Esophagus muscularis mucosa (tissue), 4 donors: ENCODE data around the gene PODNL1. TPM values are rescaled to one million over a fixed set of nuclear protein-coding genes. Genes with fewer than 3 reads are reported as not detected.

ENCODE experiments used
- DNase-seq: peaks from one replicate; pipeline ENCODE4 v3.0.0-alpha.2; 2017; ENCODE audit errors: extremely low spot score
- H3K27ac ChIP-seq, 4 donors: fragments of 200-600 bp; sonication (generic); replicated peaks in 1 of 4; 1 replicate in 3 of 4; 2 replicates in 1 of 4; pipeline ENCODE4 v1.5.1; 2016 to 2019; ENCODE audit warnings: mild to moderate bottlenecking in 1 of 4
- H3K27me3 ChIP-seq, 4 donors: fragments of 200-600 bp; sonication (generic); one replicate each; pipeline versions ENCODE4 v1.5.1 to v1.6.0; 2016 to 2019
- H3K36me3 ChIP-seq, 4 donors: fragments of 200-600 bp; sonication (generic); one replicate each; pipeline ENCODE4 v1.5.1; 2016 to 2019
- H3K4me1 ChIP-seq, 4 donors: fragments of 200-600 bp; sonication (generic); one replicate each; pipeline ENCODE4 v1.5.1; 2016 to 2019
- H3K4me3 ChIP-seq, 4 donors: fragments of 200-600 bp; sonication (generic); 1 replicate in 2 of 4; 2 replicates in 2 of 4; pipeline ENCODE4 v1.5.1; 2016 to 2019; ENCODE audit warnings: mild to moderate bottlenecking in 4 of 4, moderate library complexity in 1 of 4
- H3K9me3 ChIP-seq, 4 donors: fragments of 200-600 bp; sonication (generic); 1 replicate in 3 of 4; 2 replicates in 1 of 4; pipeline ENCODE4 v1.5.1; 2016 to 2019
- EP300 ChIP-seq: sonication (generic); formaldehyde crosslinking; IDR thresholded peaks from one replicate; pipeline ENCODE4 v1.6.1; 2017; ENCODE audit warnings: antibody characterized with exemption
- POLR2A ChIP-seq: fragments of 450-650 bp; IDR thresholded peaks from one replicate; pipeline ENCODE4 v1.6.1; 2017; ENCODE audit warnings: antibody characterized with exemption, moderate library complexity, mild to moderate bottlenecking, low read depth
- POLR2AphosphoS5 ChIP-seq, 2 donors: sonication (generic); formaldehyde crosslinking; IDR thresholded peaks; one replicate each; pipeline ENCODE4 v1.6.1; 2017; ENCODE audit warnings: antibody characterized with exemption in 2 of 2
- WGBS: methylation state at CpG from one replicate; pipeline ENCODE4 v1.1.5; 2018; 5-methylcytosine and 5-hydroxymethylcytosine counted together
- intact Hi-C: fragments of 100-400 bp; cut with DNase I; formaldehyde crosslinking; loops from one replicate; pipeline ENCODE4 v1.15.1; 2023
- total RNA-seq, 4 donors: library from RNA; depleted of rRNA; stranded (reverse); fragments of >200 nt; gene quantifications; one replicate each; pipeline versions ENCODE4 v1.1.0 to v1.2.1, GENCODE V29; 2016
- TF ChIP-seq, protein P1 (sequence below), 3 experiments: fragments of 200-600 bp in 2 of 3; fragments of 450-650 bp in 1 of 3; sonication (generic) in 2 of 3; IDR thresholded peaks; one replicate each; pipeline ENCODE4 v1.5.1; 2017 to 2019; ENCODE audit warnings: antibody characterized with exemption in 3 of 3, mild to moderate bottlenecking in 2 of 3, moderate library complexity in 1 of 3

The PODNL1 gene
- total RNA-seq, 4 donors from 2014 or later = 0.66 to 0.69 TPM; not detected in 2

DNA sequence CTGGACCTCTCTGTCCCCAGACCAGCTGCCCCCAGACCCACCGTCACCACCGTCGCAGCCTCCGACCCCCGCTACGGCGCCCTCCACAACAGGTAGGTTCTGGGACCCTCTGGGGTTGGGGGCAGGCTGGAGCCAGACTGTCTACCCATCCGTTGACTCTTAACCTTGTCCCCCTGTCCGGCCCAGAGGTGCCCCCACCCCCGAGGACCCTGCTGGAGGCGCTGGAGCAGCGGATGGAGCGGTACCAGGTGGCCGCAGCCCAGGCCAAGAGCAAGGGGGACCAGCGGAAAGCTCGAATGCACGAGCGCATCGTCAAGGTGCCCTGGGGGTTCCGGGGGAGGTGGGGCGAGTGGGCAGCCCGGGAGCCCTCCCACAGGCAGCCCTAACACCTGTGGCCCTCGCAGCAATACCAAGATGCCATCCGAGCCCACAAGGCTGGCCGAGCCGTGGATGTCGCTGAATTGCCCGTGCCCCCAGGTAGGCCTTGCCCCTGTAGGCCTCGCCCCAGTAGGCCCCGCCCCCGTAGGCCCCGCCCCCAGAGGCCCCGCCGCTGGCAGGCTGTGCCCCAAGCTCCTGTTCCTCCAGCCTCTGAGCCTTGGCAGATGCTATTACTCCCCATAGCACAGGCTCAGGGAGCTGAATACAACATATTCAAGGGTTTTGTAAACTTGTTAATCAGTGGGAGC lies 19.3 kb downstream of the PODNL1 start:
- H3K36me3 ChIP-seq = peaks cover 63 to 99% (median 91%) of the 10 kb centered on the region in 4 donors
- H3K27ac ChIP-seq = no peak overlapping the region

GRCh38 chr19:13917888-13918406 lies 20.3 kb downstream of the PODNL1 start:
- TF ChIP-seq EP300 (no peak), POLR2AphosphoS5 (IDR thresholded peaks at IDR 0.05) (peak in 1 of 2 donors; percentile 6)
- H3K27me3 ChIP-seq = no peaks in the 10 kb centered on the region
- 79% methylated on average over 12 of the region's 14 CpGs for WGBS
- no peak overlapping the region for H3K4me3 ChIP-seq
- peaks cover 0 to 5% (median 2%) of the 10 kb centered on the region in 4 donors for H3K9me3 ChIP-seq
- no peak overlapping the region for H3K27ac ChIP-seq
- H3K4me1 ChIP-seq = no peaks in the 10 kb centered on the region
- DNase-seq = no peak
- H3K36me3 ChIP-seq = peaks cover 61 to 99% (median 91%) of the 10 kb centered on the region in 4 donors
- intact Hi-C loops = no loop called here

More for the DNA sequence above, 19.3 kb downstream of the PODNL1 start:
- TF ChIP-seq, protein P1, sequence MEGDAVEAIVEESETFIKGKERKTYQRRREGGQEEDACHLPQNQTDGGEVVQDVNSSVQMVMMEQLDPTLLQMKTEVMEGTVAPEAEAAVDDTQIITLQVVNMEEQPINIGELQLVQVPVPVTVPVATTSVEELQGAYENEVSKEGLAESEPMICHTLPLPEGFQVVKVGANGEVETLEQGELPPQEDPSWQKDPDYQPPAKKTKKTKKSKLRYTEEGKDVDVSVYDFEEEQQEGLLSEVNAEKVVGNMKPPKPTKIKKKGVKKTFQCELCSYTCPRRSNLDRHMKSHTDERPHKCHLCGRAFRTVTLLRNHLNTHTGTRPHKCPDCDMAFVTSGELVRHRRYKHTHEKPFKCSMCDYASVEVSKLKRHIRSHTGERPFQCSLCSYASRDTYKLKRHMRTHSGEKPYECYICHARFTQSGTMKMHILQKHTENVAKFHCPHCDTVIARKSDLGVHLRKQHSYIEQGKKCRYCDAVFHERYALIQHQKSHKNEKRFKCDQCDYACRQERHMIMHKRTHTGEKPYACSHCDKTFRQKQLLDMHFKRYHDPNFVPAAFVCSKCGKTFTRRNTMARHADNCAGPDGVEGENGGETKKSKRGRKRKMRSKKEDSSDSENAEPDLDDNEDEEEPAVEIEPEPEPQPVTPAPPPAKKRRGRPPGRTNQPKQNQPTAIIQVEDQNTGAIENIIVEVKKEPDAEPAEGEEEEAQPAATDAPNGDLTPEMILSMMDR (IDR thresholded peaks at IDR 0.05) = no peak
- no peak for TF ChIP-seq POLR2A
- TF ChIP-seq EP300 = no peak
- TF ChIP-seq POLR2AphosphoS5 (IDR thresholded peaks at IDR 0.05) = no peak
- H3K27me3 ChIP-seq = no peaks in the 10 kb centered on the region
- intact Hi-C loops = no loop called here
- DNase-seq = no peak
- no peaks in the 10 kb centered on the region for H3K4me1 ChIP-seq
- WGBS = 87% methylated on average over 12 of the region's 34 CpGs
- H3K4me3 ChIP-seq = no peak overlapping the region
- H3K9me3 ChIP-seq = peaks cover 0 to 5% (median 2%) of the 10 kb centered on the region in 4 donors

DNA sequence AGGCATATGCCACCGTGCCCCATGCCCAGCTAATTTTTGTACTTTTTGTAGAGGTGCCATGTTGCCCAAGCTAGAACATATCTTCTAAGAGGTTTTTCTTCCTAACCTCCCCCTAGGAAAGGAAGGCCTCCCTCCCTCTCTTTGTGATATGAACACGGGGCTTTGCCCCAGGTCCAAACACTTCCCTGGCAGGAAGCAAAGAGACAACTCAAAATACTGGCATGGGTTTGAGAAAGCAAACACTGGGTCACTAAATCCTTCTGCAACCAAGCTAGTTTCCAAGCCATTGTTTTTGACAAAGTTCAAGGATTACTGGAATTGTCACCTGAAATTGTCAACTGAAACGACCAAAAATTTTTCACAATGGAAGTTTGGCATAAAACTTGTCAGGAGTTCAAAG lies 23.4 kb downstream of the PODNL1 start:
- H3K4me1 ChIP-seq = no peaks in the 10 kb centered on the region
- H3K27me3 ChIP-seq = no peaks in the 10 kb centered on the region
- no peaks in the 10 kb centered on the region for H3K9me3 ChIP-seq
- no peak for DNase-seq
- no peak for TF ChIP-seq POLR2A
- no peak for TF ChIP-seq EP300
- TF ChIP-seq POLR2AphosphoS5 (IDR thresholded peaks at IDR 0.05) = no peak
- TF ChIP-seq, protein P1 (IDR thresholded peaks at IDR 0.05) = no peak
- no peak overlapping the region for H3K27ac ChIP-seq
- 93% methylated on average over 3 of the region's 3 CpGs for WGBS
- intact Hi-C loops = no loop called here
- H3K36me3 ChIP-seq = peaks cover 61 to 99% (median 87%) of the 10 kb centered on the region in 4 donors
- H3K4me3 ChIP-seq = no peak overlapping the region

DNA sequence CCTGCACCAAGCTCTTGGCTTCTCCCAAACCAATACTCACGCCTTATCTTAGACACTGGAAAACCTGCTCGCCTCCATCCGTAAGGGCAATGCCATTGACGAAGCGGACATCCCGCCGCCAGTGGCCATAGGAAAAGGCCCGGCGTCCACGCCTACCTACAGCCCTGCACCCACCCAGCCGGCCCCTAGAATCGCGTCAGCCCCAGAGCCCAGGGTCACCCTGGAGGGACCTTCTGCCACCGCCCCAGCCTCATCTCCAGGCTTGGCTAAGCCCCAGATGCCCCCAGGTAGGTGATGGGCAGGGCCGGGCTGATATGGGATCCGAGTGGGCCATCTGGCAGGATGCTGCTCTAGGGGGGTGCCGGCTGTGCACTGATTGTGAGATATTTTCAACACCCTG lies 24.9 kb downstream of the PODNL1 start:
- TF ChIP-seq, protein P1 (IDR thresholded peaks at IDR 0.05) = no peak
- TF ChIP-seq EP300 = no peak
- TF ChIP-seq POLR2AphosphoS5 (IDR thresholded peaks at IDR 0.05) = no peak
- no peak for TF ChIP-seq POLR2A
- DNase-seq = no peak
- no peaks in the 10 kb centered on the region for H3K9me3 ChIP-seq
- H3K27ac ChIP-seq = no peak overlapping the region
- H3K27me3 ChIP-seq = no peaks in the 10 kb centered on the region
- intact Hi-C loops = no loop called here
- 97% methylated on average over 10 of the region's 17 CpGs for WGBS
- no peak overlapping the region for H3K4me3 ChIP-seq
- H3K36me3 ChIP-seq = peaks cover 48 to 92% (median 79%) of the 10 kb centered on the region in 4 donors
- no peaks in the 10 kb centered on the region for H3K4me1 ChIP-seq

GRCh38 chr19:13909430-13909829 lies 28.8 kb downstream of the PODNL1 start:
- Histone ChIP-seq H3K27ac (no peak overlapping the region), H3K4me3 (no peak overlapping the region), H3K4me1 (peaks cover 17 to 27% (median 21%) of the 10 kb centered on the region in 4 donors), H3K9me3 (no peaks in the 10 kb centered on the region), H3K36me3 (peaks cover 27 to 53% (median 49%) of the 10 kb centered on the region in 4 donors), H3K27me3 (peaks cover 0 to 7% (median 0%) of the 10 kb centered on the region in 4 donors)
- 100% methylated on average over 2 of the region's 2 CpGs for WGBS
- intact Hi-C loops = no loop called here
- DNase-seq = no peak
- TF ChIP-seq, protein P1 (IDR thresholded peaks at IDR 0.05) = no peak
- TF ChIP-seq POLR2A = no peak
- TF ChIP-seq POLR2AphosphoS5 (IDR thresholded peaks at IDR 0.05) = no peak
- no peak for TF ChIP-seq EP300
